Prostate gland (tissue), 2 donors: Measurements from ENCODE around the gene IQCM. TPM values are rescaled to one million over a fixed set of nuclear protein-coding genes. Genes with fewer than 3 reads are reported as not detected.

ENCODE experiments used
- DNase-seq: peaks from one replicate; pipeline ENCODE4 v3.0.0-alpha.2; 2019; ENCODE audit warnings: low spot score
- H3K27ac ChIP-seq, 2 donors: fragments of 200-600 bp; sonication (generic); 2 replicates each; pipeline ENCODE4 v1.5.1; 2017 to 2019
- H3K27me3 ChIP-seq: fragments of 200-600 bp; sonication (generic); replicated peaks from 2 replicates; pipeline ENCODE4 v1.5.1; 2019; ENCODE audit not compliant: insufficient read depth
- H3K36me3 ChIP-seq, 2 donors: fragments of 200-600 bp; sonication (generic); 1 replicate in 1 of 2; 2 replicates in 1 of 2; pipeline versions ENCODE4 v1.5.1 to v1.8.1; 2017 to 2019
- H3K4me1 ChIP-seq: fragments of 200-600 bp; sonication (generic); replicated peaks from 2 replicates; pipeline ENCODE4 v1.5.1; 2019
- H3K4me3 ChIP-seq, 2 donors: fragments of 200-600 bp; sonication (generic); 2 replicates each; pipeline ENCODE4 v1.5.1; 2017 to 2019
- H3K9me3 ChIP-seq: fragments of 200-600 bp; sonication (generic); 2 replicates; pipeline ENCODE4 v1.5.1; 2017
- POLR2A ChIP-seq: fragments of 450-650 bp; IDR thresholded peaks from one replicate; pipeline ENCODE4 v1.6.1; 2016; ENCODE audit warnings: antibody characterized with exemption, mild to moderate bottlenecking
- POLR2AphosphoS5 ChIP-seq: sonication (generic); formaldehyde crosslinking; IDR thresholded peaks from one replicate; pipeline ENCODE4 v1.6.1; 2017; ENCODE audit warnings: antibody characterized with exemption
- WGBS: methylation state at CpG from one replicate; pipeline ENCODE4 v1.1.5; 2018; 5-methylcytosine and 5-hydroxymethylcytosine counted together
- intact Hi-C: fragments of 100-400 bp; cut with DNase I; formaldehyde crosslinking; loops from one replicate; pipeline ENCODE4 v1.14.2; 2022
- total RNA-seq, 2 donors: library from RNA; depleted of rRNA; stranded (reverse); fragments of >200 nt; gene quantifications; one replicate each; pipeline ENCODE4 v1.1.0, GENCODE V29; 2016
- TF ChIP-seq, protein P1 (sequence below), 4 experiments: fragments of 200-600 bp in 2 of 4; fragments of 450-650 bp in 2 of 4; sonication (generic) in 2 of 4; IDR thresholded peaks; 1 replicate in 3 of 4; 2 replicates in 1 of 4; pipeline ENCODE4 v1.5.1; 2016 to 2019; ENCODE audit warnings: antibody characterized with exemption in 4 of 4, mild to moderate bottlenecking in 2 of 4, moderate library complexity in 2 of 4

Gene IQCM
- total RNA-seq, 2 donors from 2014 or later = not detected

DNA sequence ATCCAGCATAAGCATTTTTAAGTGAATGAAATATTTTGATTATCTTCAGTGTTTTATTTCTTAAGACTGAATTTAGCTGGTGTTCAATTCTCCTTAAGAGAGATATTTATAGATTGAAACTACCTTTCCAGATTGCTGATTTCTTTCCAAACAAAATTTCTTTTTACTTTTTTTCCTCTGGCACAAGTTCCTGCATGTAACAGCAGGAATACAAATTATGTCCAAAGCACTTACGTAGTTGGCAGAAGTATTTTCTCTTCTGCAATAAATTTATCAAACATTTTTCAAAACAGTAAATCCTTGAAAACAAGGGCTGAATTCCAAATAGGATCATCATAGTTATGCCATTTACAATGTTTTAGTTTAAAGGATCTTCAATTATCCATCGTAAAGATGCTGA is 412.6 kb downstream of the IQCM start:
- DNase-seq = no peak
- TF ChIP-seq, protein P1, sequence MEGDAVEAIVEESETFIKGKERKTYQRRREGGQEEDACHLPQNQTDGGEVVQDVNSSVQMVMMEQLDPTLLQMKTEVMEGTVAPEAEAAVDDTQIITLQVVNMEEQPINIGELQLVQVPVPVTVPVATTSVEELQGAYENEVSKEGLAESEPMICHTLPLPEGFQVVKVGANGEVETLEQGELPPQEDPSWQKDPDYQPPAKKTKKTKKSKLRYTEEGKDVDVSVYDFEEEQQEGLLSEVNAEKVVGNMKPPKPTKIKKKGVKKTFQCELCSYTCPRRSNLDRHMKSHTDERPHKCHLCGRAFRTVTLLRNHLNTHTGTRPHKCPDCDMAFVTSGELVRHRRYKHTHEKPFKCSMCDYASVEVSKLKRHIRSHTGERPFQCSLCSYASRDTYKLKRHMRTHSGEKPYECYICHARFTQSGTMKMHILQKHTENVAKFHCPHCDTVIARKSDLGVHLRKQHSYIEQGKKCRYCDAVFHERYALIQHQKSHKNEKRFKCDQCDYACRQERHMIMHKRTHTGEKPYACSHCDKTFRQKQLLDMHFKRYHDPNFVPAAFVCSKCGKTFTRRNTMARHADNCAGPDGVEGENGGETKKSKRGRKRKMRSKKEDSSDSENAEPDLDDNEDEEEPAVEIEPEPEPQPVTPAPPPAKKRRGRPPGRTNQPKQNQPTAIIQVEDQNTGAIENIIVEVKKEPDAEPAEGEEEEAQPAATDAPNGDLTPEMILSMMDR (IDR thresholded peaks at IDR 0.05) = no peak
- TF ChIP-seq POLR2A = no peak
- no peak for TF ChIP-seq POLR2AphosphoS5
- H3K4me1 ChIP-seq = no peaks in the 10 kb centered on the region
- no peaks in the 10 kb centered on the region for H3K27me3 ChIP-seq
- no peaks in the 10 kb centered on the region for H3K9me3 ChIP-seq
- intact Hi-C loops = no loop called here
- 9% methylated on average over 2 of the region's 2 CpGs for WGBS
- no peak overlapping the region for H3K4me3 ChIP-seq
- H3K36me3 ChIP-seq = no peaks in the 10 kb centered on the region
- no peak overlapping the region for H3K27ac ChIP-seq

DNA sequence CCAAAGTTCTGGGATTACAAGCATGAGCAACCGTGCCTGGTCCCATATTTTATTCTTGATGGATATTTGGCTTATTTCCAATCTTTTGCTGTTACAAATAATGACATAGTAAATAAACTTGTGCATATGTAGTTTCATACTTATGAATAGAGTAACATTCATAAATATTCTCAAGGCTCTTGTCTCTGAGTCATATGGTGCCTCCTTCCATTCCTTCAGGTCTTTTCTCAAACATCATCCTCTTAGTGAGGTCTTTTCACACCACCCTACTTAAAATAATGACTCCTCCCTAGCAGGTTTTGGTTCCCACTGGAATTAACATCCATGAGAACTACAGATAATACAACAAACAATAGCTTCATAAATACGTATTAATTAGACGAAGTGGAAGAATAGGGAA is 416.6 kb downstream of the IQCM start:
- H3K4me3 ChIP-seq = no peak overlapping the region
- no peaks in the 10 kb centered on the region for H3K4me1 ChIP-seq
- DNase-seq = no peak
- no peaks in the 10 kb centered on the region for H3K9me3 ChIP-seq
- H3K27me3 ChIP-seq = no peaks in the 10 kb centered on the region
- TF ChIP-seq, protein P1 (IDR thresholded peaks at IDR 0.05) = no peak
- no peak for TF ChIP-seq POLR2A
- no peak for TF ChIP-seq POLR2AphosphoS5
- 67% methylated on average over 3 of the region's 3 CpGs for WGBS
- no peaks in the 10 kb centered on the region for H3K36me3 ChIP-seq
- intact Hi-C loops = no loop called here
- no peak overlapping the region for H3K27ac ChIP-seq

DNA sequence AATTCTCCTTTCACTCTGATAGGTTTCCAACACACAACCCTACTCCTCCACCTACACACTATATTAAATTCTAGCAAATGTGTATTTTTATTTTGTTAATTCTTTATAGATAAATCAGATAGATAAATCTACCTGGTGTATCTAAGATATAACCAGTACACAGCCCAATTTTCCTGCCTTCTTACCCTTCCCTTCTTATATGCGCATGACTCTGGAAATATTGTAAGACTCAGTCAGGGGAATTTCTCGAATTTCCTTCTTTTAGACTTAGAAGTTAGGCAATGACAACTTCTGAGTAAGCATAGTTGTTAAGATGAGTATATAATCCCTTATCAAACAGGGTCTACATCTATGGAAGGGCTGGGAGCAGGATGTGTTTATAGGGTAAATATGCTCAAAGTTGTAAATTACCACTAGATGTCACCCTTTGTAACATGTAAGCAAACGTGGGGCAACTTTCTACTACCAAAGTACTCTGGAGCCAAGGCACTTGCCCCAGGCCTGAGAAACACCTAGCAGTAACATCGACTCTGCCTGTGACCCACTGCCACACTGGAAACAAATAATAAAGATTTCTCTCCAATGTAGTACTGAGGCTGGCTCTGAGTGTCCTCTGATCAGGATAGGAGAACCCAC is 444.7 kb downstream of the IQCM start:
- intact Hi-C loops = loop anchor here (5.0 to 10.0 kb wide), 2 partner anchors 184 to 526 kb away; no protein-coding TSS in a partner anchor
- Histone ChIP-seq H3K9me3 (no peaks in the 10 kb centered on the region), H3K27ac (no peak overlapping the region), H3K4me1 (no peaks in the 10 kb centered on the region), H3K36me3 (no peaks in the 10 kb centered on the region), H3K4me3 (no peak overlapping the region), H3K27me3 (no peaks in the 10 kb centered on the region)
- DNase-seq = no peak
- 48% methylated on average over 4 of the region's 4 CpGs for WGBS
- TF ChIP-seq, protein P1 (IDR thresholded peaks at IDR 0.05) = peak in 1 of 4 experiments; percentile 15
- TF ChIP-seq POLR2A = no peak

DNA sequence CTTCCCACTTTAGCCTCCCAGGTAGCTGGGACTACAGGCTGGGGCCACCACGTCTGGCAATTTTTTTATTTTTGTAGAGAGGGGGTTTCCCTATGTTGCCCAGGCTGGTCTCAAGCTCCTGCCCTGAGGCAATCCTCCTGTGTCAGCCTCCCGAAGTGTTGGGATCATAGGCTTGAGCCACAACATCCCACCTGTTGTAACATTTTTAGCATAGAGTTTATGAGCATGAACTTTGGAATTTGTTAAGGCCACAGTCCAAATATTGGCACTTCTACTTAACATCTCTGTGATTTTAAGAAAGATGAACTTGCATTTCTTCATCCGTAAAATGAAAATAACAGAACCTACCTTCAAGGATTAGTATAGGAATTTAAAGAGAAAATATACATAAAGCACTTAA is 445.6 kb downstream of the IQCM start:
- TF ChIP-seq, protein P1 (IDR thresholded peaks at IDR 0.05) = no peak
- no peak for TF ChIP-seq POLR2AphosphoS5
- TF ChIP-seq POLR2A = no peak
- intact Hi-C loops = loop anchor here (5.0 to 10.0 kb wide), 2 partner anchors 185 to 527 kb away; no protein-coding TSS in a partner anchor
- Histone ChIP-seq H3K27ac (no peak overlapping the region), H3K4me3 (no peak overlapping the region), H3K36me3 (no peaks in the 10 kb centered on the region), H3K9me3 (no peaks in the 10 kb centered on the region), H3K4me1 (no peaks in the 10 kb centered on the region), H3K27me3 (no peaks in the 10 kb centered on the region)
- no peak for DNase-seq
- WGBS = 54% methylated on average over 3 of the region's 3 CpGs

- TF ChIP-seq POLR2A = no peak
- TF ChIP-seq, protein P1 (IDR thresholded peaks at IDR 0.05) = no peak
- TF ChIP-seq POLR2AphosphoS5 = no peak
- WGBS = 63% methylated on average over 3 of the region's 3 CpGs
- no peaks in the 10 kb centered on the region for H3K9me3 ChIP-seq
- intact Hi-C loops = no loop called here
- H3K4me3 ChIP-seq = no peak overlapping the region
- H3K27me3 ChIP-seq = no peaks in the 10 kb centered on the region
- no peaks in the 10 kb centered on the region for H3K36me3 ChIP-seq
- no peak overlapping the region for H3K27ac ChIP-seq
- no peaks in the 10 kb centered on the region for H3K4me1 ChIP-seq
- no peak for DNase-seq
Measured at GRCh38 chr4:149353241-149353640, 462.4 kb downstream of the IQCM start.
